ENCODE measurements around the gene OSBP2. TPM values are rescaled to one million over a fixed set of nuclear protein-coding genes. Genes with fewer than 3 reads are reported as not detected.

OSBP2 gene
- polyA plus RNA-seq, 1 donor (not counting 4 experiments of a cell fraction or from before 2014, with no cell fraction given): 3.0 TPM

GRCh38 chr22:30909306-30909705, 214.6 kb downstream of the OSBP2 start:
- no peak overlapping the region for H3K4me2 ChIP-seq (ENCODE audit: control insufficient read depth, extremely low read depth, insufficient read depth, low read depth, low read length)
- FAIRE-seq: no peak
- no peak overlapping the region for H2AFZ ChIP-seq (ENCODE audit: control insufficient read depth, low read length)
- no peak for DNase-seq (ENCODE audit: low read depth, low spot score)
- no peak overlapping the region for H3K27ac ChIP-seq (ENCODE audit: control insufficient read depth, insufficient read depth, low read length)
- H3K79me2 ChIP-seq (ENCODE audit: control insufficient read depth, insufficient read depth, low read length): no peaks in the 10 kb centered on the region
- no peaks in the 10 kb centered on the region for H3K27me3 ChIP-seq (ENCODE audit: control insufficient read depth, extremely low read depth, insufficient read depth, low read length)
- no peaks in the 10 kb centered on the region for H3K36me3 ChIP-seq (ENCODE audit: control insufficient read depth in 2 of 2, extremely low read depth in 1 of 2, insufficient read depth in 2 of 2, low read length in 2 of 2)
- H3K9me3 ChIP-seq (ENCODE audit: control insufficient read depth, low read depth, low read length): no peaks in the 10 kb centered on the region
- dilution Hi-C loops (cut with MboI; ENCODE audit: extremely low pct_ligation_motif_present, low sequenced_read_pairs): no loop called here
- H3K9me1 ChIP-seq (ENCODE audit: control insufficient read depth, extremely low read depth, insufficient read depth, low read length): no peaks in the 10 kb centered on the region
- H4K20me1 ChIP-seq (ENCODE audit: control insufficient read depth, extremely low read depth, insufficient read depth, low read length): no peaks in the 10 kb centered on the region
- no peaks in the 10 kb centered on the region for H3K4me1 ChIP-seq (ENCODE audit: control insufficient read depth, extremely low read depth, insufficient read depth, low read length)
- no peak for TF ChIP-seq EZH2 (IDR thresholded peaks at IDR 0.05; ENCODE audit: low read length)
- TF ChIP-seq CTCF (optimal IDR thresholded peaks at IDR 0.05 in 1 of 3, IDR thresholded peaks at IDR 0.05 in 1 of 3, conservative IDR thresholded peaks at IDR 0.05 in 1 of 3; ENCODE audit: extremely low read depth in 1 of 3, insufficient read depth in 2 of 3, low read length in 3 of 3): no peak
- H3K9ac ChIP-seq (ENCODE audit: control insufficient read depth, extremely low read depth, insufficient read depth, low read length): no peak overlapping the region
- H3K4me3 ChIP-seq (ENCODE audit: control insufficient read depth in 2 of 3, extremely low read depth in 1 of 3, insufficient read depth in 2 of 3, low read depth in 1 of 3, low read length in 3 of 3): no peak overlapping the region

GRCh38 chr22:30910358-30910757, 215.7 kb downstream of the OSBP2 start:
- Histone ChIP-seq H2AFZ (ENCODE audit: control insufficient read depth, low read length) (no peak overlapping the region), H4K20me1 (ENCODE audit: control insufficient read depth, extremely low read depth, insufficient read depth, low read length) (no peaks in the 10 kb centered on the region), H3K36me3 (ENCODE audit: control insufficient read depth in 2 of 2, extremely low read depth in 1 of 2, insufficient read depth in 2 of 2, low read length in 2 of 2) (no peaks in the 10 kb centered on the region), H3K4me1 (ENCODE audit: control insufficient read depth, extremely low read depth, insufficient read depth, low read length) (no peaks in the 10 kb centered on the region), H3K9ac (ENCODE audit: control insufficient read depth, extremely low read depth, insufficient read depth, low read length) (no peak overlapping the region), H3K4me2 (ENCODE audit: control insufficient read depth, extremely low read depth, insufficient read depth, low read depth, low read length) (no peak overlapping the region), H3K4me3 (ENCODE audit: control insufficient read depth in 2 of 3, extremely low read depth in 1 of 3, insufficient read depth in 2 of 3, low read depth in 1 of 3, low read length in 3 of 3) (no peak overlapping the region), H3K27ac (ENCODE audit: control insufficient read depth, insufficient read depth, low read length) (no peak overlapping the region), H3K79me2 (ENCODE audit: control insufficient read depth, insufficient read depth, low read length) (no peaks in the 10 kb centered on the region), H3K9me1 (ENCODE audit: control insufficient read depth, extremely low read depth, insufficient read depth, low read length) (no peaks in the 10 kb centered on the region), H3K9me3 (ENCODE audit: control insufficient read depth, low read depth, low read length) (no peaks in the 10 kb centered on the region), H3K27me3 (ENCODE audit: control insufficient read depth, extremely low read depth, insufficient read depth, low read length) (no peaks in the 10 kb centered on the region)
- DNase-seq (ENCODE audit: low read depth, low spot score) (no peak), FAIRE-seq (no peak)
- TF ChIP-seq CTCF (optimal IDR thresholded peaks at IDR 0.05 in 1 of 3, IDR thresholded peaks at IDR 0.05 in 1 of 3, conservative IDR thresholded peaks at IDR 0.05 in 1 of 3; ENCODE audit: extremely low read depth in 1 of 3, insufficient read depth in 2 of 3, low read length in 3 of 3): no peak
- TF ChIP-seq EZH2 (IDR thresholded peaks at IDR 0.05; ENCODE audit: low read length): no peak
- dilution Hi-C loops (cut with MboI; ENCODE audit: extremely low pct_ligation_motif_present, low sequenced_read_pairs): no loop called here

All from keratinocyte (primary cell).